Fibroblast of pulmonary artery (primary cell): ENCODE data around the gene PRC1.

Experiments
- DNase-seq: peaks from one replicate; pipeline ENCODE4 v3.0.0-alpha.2; 2010; ENCODE audit warnings: low read depth
- H3K4me3 ChIP-seq: replicated peaks from 2 replicates; pipeline ENCODE4 v1.5.1; 2011; ENCODE audit warnings: low read depth, mild to moderate bottlenecking, control low read depth, low read length, moderate library complexity
- CTCF ChIP-seq: IDR thresholded peaks from 2 replicates; pipeline ENCODE4 v1.5.1; 2011; ENCODE audit warnings: mild to moderate bottlenecking, control low read depth, low read length, inconsistent platforms; ENCODE audit errors: missing control alignments

The PRC1 gene

DNA sequence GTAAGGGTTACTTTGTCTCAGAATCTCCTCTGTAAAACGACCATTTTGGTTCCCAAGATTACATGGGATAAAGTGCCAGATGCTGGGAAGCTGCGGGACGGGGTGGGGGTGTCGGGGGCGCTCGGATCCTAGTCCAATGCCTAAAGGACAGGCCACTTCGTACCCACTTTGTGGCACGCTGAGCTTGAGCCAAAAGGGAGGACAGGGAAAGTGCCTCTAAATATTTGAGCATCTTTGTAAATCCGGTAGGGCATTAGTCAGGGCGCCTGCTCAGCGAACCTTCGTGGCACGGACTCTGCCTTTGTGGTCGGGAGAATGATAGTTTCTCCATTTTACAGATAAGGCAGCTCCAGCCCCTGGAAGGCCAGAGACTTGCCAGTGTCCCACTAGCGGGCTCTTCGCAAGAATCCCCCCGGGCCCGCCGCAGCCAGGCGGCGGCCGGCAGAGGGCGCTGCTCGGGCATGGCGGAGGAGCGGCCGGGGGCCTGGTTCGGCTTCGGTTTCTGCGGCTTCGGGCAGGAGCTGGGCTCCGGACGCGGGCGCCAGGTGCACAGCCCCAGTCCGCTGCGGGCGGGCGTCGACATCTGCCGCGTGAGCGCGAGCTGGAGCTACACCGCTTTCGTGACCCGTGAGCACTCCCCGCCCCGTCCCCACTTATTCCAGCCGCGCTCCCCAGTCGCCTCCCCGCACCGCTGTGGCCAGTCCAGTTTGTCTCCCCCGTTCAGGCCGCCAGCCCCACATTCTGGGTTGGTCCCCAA, 37.9 kb downstream of the PRC1 start:
- peak overlapping the region; percentile 63 for H3K4me3 ChIP-seq
- TF ChIP-seq CTCF = peak; percentile 48
- DNase-seq = peak; percentile 74

- no peak for TF ChIP-seq CTCF
- no peak for DNase-seq
- peak overlapping the region; percentile 89 for H3K4me3 ChIP-seq
Measured at GRCh38 chr15:90955624-90956273, 38.6 kb downstream of the PRC1 start.

- H3K4me3 ChIP-seq = peak within 1 kb of the TSS; percentile 89
- peak; percentile 95 for DNase-seq
- TF ChIP-seq CTCF = no peak
Measured at GRCh38 chr15:90954712-90955623, 39.4 kb downstream of the PRC1 start, which contains the start of gene RCCD1. TSS of gene RCCD1 (plus strand) at chr15:90954884. CDS start at chr15:90956735, 1,851 bp downstream.

DNA sequence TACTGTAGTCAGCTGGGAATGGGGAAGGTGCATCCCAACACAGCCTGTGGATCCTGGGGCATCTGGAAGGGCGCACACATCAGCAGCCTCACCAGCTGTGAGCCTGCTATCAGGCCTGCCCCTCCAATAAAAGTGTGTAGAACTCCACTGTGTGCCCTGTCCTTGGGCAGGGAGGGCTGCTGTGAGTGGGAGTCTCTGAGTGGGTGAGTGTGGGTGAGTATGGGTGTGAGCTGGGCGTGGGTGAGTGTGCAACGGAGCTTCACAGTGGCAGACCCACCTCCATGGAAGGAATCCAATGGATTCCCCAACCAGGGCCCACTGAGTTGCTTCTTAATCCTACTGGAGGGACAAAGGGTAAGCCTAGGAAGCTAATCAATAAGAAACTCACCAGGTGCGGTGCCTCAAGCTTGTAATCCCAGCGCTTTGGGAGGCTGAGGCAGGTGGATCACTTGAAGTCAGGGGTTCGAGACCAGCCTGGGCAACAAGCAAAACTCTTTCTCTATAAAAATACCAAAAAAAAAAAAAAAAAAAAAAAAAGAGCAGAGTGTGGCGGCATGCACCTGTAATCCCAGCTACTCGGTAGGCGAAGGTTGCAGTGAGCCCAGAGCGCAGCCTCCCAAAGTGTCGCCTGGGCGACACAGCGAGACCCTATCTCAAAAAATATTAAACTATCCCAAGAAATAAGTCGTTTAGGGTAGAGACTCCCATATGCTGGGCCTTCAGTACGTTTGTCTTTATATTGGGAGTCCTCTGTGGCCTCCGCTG, 40.2 kb downstream of the PRC1 start:
- no peak for DNase-seq
- H3K4me3 ChIP-seq = peak overlapping the region; percentile 89
- TF ChIP-seq CTCF = no peak

DNA sequence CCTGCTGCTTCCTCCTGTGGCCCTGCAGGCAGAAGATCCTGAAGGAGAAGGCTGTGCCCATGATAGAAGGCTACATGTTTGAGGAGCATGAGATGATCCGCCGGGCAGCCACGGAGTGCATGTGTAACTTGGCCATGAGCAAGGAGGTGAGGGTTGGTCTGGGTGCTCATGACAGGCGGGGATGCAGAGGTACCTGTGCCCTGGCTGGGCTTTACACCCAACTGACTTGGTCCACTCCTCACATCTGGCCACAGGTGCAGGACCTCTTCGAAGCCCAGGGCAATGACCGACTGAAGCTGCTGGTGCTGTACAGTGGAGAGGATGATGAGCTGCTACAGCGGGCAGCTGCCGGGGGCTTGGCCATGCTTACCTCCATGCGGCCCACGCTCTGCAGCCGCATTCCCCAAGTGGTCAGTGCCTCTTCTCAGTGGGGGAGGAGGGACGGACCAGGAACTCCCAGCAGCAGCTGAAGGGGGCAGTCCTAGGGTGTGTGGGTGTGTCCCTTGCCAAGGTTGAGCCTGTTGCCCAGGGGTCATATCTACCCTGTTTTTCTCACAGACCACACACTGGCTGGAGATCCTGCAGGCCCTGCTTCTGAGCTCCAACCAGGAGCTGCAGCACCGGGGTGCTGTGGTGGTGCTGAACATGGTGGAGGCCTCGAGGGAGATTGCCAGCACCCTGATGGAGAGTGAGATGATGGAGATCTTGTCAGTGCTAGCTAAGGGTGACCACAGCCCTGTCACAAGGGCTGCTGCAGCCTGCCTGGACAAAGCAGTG, 41.2 kb downstream of the PRC1 start:
- H3K4me3 ChIP-seq = no peak overlapping the region
- no peak for TF ChIP-seq CTCF
- DNase-seq = no peak

- DNase-seq = no peak
- no peak overlapping the region for H3K4me3 ChIP-seq
- no peak for TF ChIP-seq CTCF
Measured at GRCh38 chr15:90950676-90951075, 43.7 kb downstream of the PRC1 start.
